DOHH2 (cell line): ENCODE data around the gene E2F3.

ENCODE experiments used
- H3F3A ChIP-seq: fragments of 200-600 bp; sonication (generic), shearing (Covaris generic); 2 replicates; pipeline ENCODE4 v1.6.0; 2016; ENCODE audit warnings: antibody characterized with exemption, mild to moderate bottlenecking; ENCODE audit not compliant: control insufficient read depth, insufficient read depth
- H3K27ac ChIP-seq: fragments of 200-600 bp; sonication (generic); 2 replicates; pipeline ENCODE4 v1.5.1; 2014; ENCODE audit warnings: low read depth, mild to moderate bottlenecking, low read length, moderate library complexity
- H3K27me3 ChIP-seq: fragments of 200-600 bp; sonication (generic); 2 replicates; pipeline ENCODE4 v1.6.1; 2014; ENCODE audit warnings: mild to moderate bottlenecking, low read length, mixed read lengths; ENCODE audit not compliant: control insufficient read depth
- H3K36me3 ChIP-seq: fragments of 200-600 bp; sonication (generic); 2 replicates; pipeline ENCODE4 v1.6.1; 2014; ENCODE audit warnings: mild to moderate bottlenecking, low read length, moderate library complexity, mixed read lengths; ENCODE audit not compliant: control insufficient read depth
- H3K4me1 ChIP-seq: fragments of 200-600 bp; sonication (generic); 2 replicates; pipeline ENCODE4 v1.6.1; 2014; ENCODE audit warnings: mild to moderate bottlenecking, low read length, mixed read lengths; ENCODE audit not compliant: control insufficient read depth
- H3K4me2 ChIP-seq: fragments of 200-600 bp; sonication (generic); 2 replicates; pipeline ENCODE4 v1.6.0; 2014; ENCODE audit warnings: mild to moderate bottlenecking, low read length, moderate library complexity
- H3K4me3 ChIP-seq: fragments of 200-600 bp; sonication (generic); 2 replicates; pipeline ENCODE4 v1.5.1; 2014; ENCODE audit warnings: mild to moderate bottlenecking, low read length, mixed read lengths
- H3K79me2 ChIP-seq: fragments of 200-600 bp; sonication (generic); 2 replicates; pipeline ENCODE4 v1.6.1; 2014; ENCODE audit warnings: mild to moderate bottlenecking, low read length, mixed read lengths; ENCODE audit not compliant: control insufficient read depth
- H3K9me2 ChIP-seq: fragments of 200-600 bp; sonication (generic); replicated peaks from 2 replicates; pipeline ENCODE4 v1.6.1; 2014; ENCODE audit warnings: mild to moderate bottlenecking, low read length, mixed read lengths; ENCODE audit not compliant: control insufficient read depth
- H3K9me3 ChIP-seq: fragments of 200-600 bp; sonication (generic); 2 replicates; pipeline ENCODE4 v1.6.1; 2014; ENCODE audit warnings: antibody characterized with exemption, low read length, mixed read lengths; ENCODE audit not compliant: control insufficient read depth, insufficient read depth
- H4K20me1 ChIP-seq: fragments of 200-600 bp; sonication (generic); 2 replicates; pipeline ENCODE4 v1.6.0; 2014; ENCODE audit warnings: low read depth, mild to moderate bottlenecking, antibody characterized with exemption, low read length, moderate library complexity; ENCODE audit not compliant: control insufficient read depth, insufficient read depth
- CTCF ChIP-seq: fragments of 200-600 bp; sonication (generic); IDR thresholded peaks from one replicate; pipeline ENCODE4 v1.5.1; 2014; ENCODE audit warnings: antibody characterized with exemption, mild to moderate bottlenecking, low read depth, low read length; ENCODE audit not compliant: poor library complexity, severe bottlenecking
- EZH2phosphoT487 ChIP-seq: fragments of 200-600 bp; sonication (generic); IDR thresholded peaks from 2 replicates; pipeline ENCODE4 v1.6.1; 2017; ENCODE audit warnings: borderline replicate concordance, mild to moderate bottlenecking, antibody characterized with exemption, low read length, moderate library complexity, mixed read lengths

The E2F3 gene

GRCh38 chr6:20467437-20467836 lies 65.8 kb downstream of the E2F3 start:
- Histone ChIP-seq H3K9me3 (no peaks in the 10 kb centered on the region), H4K20me1 (0 out of 2 replicates have a peak, but pooled peaks cover 6% of the 10 kb centered on the region), H3F3A (no peaks in the 10 kb centered on the region), H3K4me3 (no peak overlapping the region), H3K27ac (no peak overlapping the region), H3K9me2 (no peaks in the 10 kb centered on the region), H3K4me1 (no peaks in the 10 kb centered on the region), H3K27me3 (no peaks in the 10 kb centered on the region), H3K4me2 (no peak overlapping the region), H3K36me3 (peaks cover 53% of the 10 kb centered on the region), H3K79me2 (peaks cover 95% of the 10 kb centered on the region)
- no peak for TF ChIP-seq CTCF

GRCh38 chr6:20468209-20468608 lies 66.5 kb downstream of the E2F3 start:
- Histone ChIP-seq H4K20me1 (peaks cover 9% of the 10 kb centered on the region; the same call in 1 of the 2 replicates), H3K27ac (no peak overlapping the region), H3K79me2 (peaks cover 95% of the 10 kb centered on the region), H3K9me2 (no peaks in the 10 kb centered on the region), H3F3A (no peaks in the 10 kb centered on the region), H3K9me3 (no peaks in the 10 kb centered on the region), H3K4me1 (no peaks in the 10 kb centered on the region), H3K4me2 (no peak overlapping the region), H3K36me3 (peaks cover 56% of the 10 kb centered on the region), H3K27me3 (no peaks in the 10 kb centered on the region), H3K4me3 (no peak overlapping the region)
- no peak for TF ChIP-seq CTCF
- no peak for TF ChIP-seq EZH2phosphoT487

GRCh38 chr6:20472748-20473147 lies 71.1 kb downstream of the E2F3 start:
- no peak overlapping the region for H3K27ac ChIP-seq

More at GRCh38 chr6:20472748-20473147, 71.1 kb downstream of the E2F3 start:
- Histone ChIP-seq H3K4me2 (no peak overlapping the region), H3K9me3 (no peaks in the 10 kb centered on the region), H3K9me2 (no peaks in the 10 kb centered on the region), H3K27me3 (no peaks in the 10 kb centered on the region), H3K36me3 (peaks cover 50% of the 10 kb centered on the region), H3K79me2 (peaks cover 95% of the 10 kb centered on the region), H3F3A (no peaks in the 10 kb centered on the region), H3K4me1 (no peaks in the 10 kb centered on the region), H3K4me3 (no peak overlapping the region), H4K20me1 (peaks cover 4% of the 10 kb centered on the region; the same call in 1 of the 2 replicates)
- TF ChIP-seq CTCF (no peak), EZH2phosphoT487 (no peak)
